Hepatocyte (in vitro differentiated cells): Measurements from ENCODE around the gene TIMM23. TPM values are rescaled to one million over a fixed set of nuclear protein-coding genes. Genes with fewer than 3 reads are reported as not detected.

Source experiments
- DNase-seq: peaks from one replicate; pipeline ENCODE4 v3.0.0-alpha.2; 2016; ENCODE audit warnings: low spot score
- H2AFZ ChIP-seq: fragments of 200-600 bp; sonication (generic); 2 replicates; pipeline ENCODE4 v1.6.0; 2016; ENCODE audit warnings: antibody characterized with exemption, mild to moderate bottlenecking
- H3K27ac ChIP-seq: fragments of 200-600 bp; sonication (generic); 2 replicates; pipeline ENCODE4 v1.5.1; 2016; ENCODE audit warnings: mild to moderate bottlenecking
- H3K27me3 ChIP-seq: fragments of 200-600 bp; sonication (generic); 2 replicates; pipeline ENCODE4 v1.6.1; 2016
- H3K36me3 ChIP-seq: fragments of 200-600 bp; sonication (generic); replicated peaks from 2 replicates; pipeline ENCODE4 v1.5.1; 2016; ENCODE audit warnings: low read depth; ENCODE audit not compliant: insufficient read depth
- H3K4me1 ChIP-seq: fragments of 200-600 bp; sonication (generic); 2 replicates; pipeline ENCODE4 v1.5.1; 2016; ENCODE audit warnings: mild to moderate bottlenecking, moderate library complexity; ENCODE audit not compliant: insufficient read depth
- H3K4me2 ChIP-seq: fragments of 200-600 bp; sonication (generic); 2 replicates; pipeline ENCODE4 v1.6.0; 2016
- H3K4me3 ChIP-seq: fragments of 200-600 bp; sonication (generic); 2 replicates; pipeline ENCODE4 v1.5.1; 2016; ENCODE audit warnings: mild to moderate bottlenecking
- H3K79me2 ChIP-seq: fragments of 200-600 bp; sonication (generic); 2 replicates; pipeline ENCODE4 v1.6.0; 2017; ENCODE audit warnings: mild to moderate bottlenecking
- H3K9me2 ChIP-seq: fragments of 200-600 bp; sonication (generic); replicated peaks from 2 replicates; pipeline ENCODE4 v1.6.0; 2017; ENCODE audit warnings: mild to moderate bottlenecking; ENCODE audit not compliant: insufficient read depth
- H3K9me3 ChIP-seq: fragments of 200-600 bp; sonication (generic); 2 replicates; pipeline ENCODE4 v1.5.1; 2016; ENCODE audit warnings: low read depth, mild to moderate bottlenecking
- H4K20me1 ChIP-seq: fragments of 200-600 bp; sonication (generic); 2 replicates; pipeline ENCODE4 v1.6.0; 2016; ENCODE audit warnings: mild to moderate bottlenecking; ENCODE audit not compliant: insufficient read depth, poor library complexity, severe bottlenecking
- EZH2 ChIP-seq: fragments of 200-600 bp; sonication (generic); IDR thresholded peaks from 2 replicates; pipeline ENCODE4 v1.6.1; 2016; ENCODE audit warnings: antibody characterized with exemption, mild to moderate bottlenecking, borderline replicate concordance
- EZH2phosphoT487 ChIP-seq: fragments of 200-600 bp; sonication (generic); IDR thresholded peaks from one replicate; pipeline ENCODE4 v1.6.1; 2018; ENCODE audit warnings: antibody characterized with exemption, mild to moderate bottlenecking, low read depth, moderate library complexity; ENCODE audit not compliant: unreplicated experiment, severe bottlenecking
- WGBS: methylation state at CpG from one replicate; pipeline ENCODE4 v1.1.6; 2016; ENCODE audit warnings: low lambda C conversion rate; ENCODE audit errors: missing lambda C conversion rate; 5-methylcytosine and 5-hydroxymethylcytosine counted together
- polyA plus RNA-seq: library from polyadenylated mRNA; unstranded; fragments of >200 nt; fragmentation: Nextera tagmentation; extraction: Ambion mirVana; gene quantifications from 2 replicates; pipeline ENCODE4 v1.2.1, GENCODE V29; 2016
- total RNA-seq: library from RNA; depleted of rRNA; stranded (reverse); fragments of >200 nt; gene quantifications from 2 replicates; pipeline ENCODE4 v1.2.3, GENCODE V29; 2014
- TF ChIP-seq, protein P1 (sequence below): fragments of 200-600 bp; sonication (generic); IDR thresholded peaks from 2 replicates; pipeline ENCODE4 v1.5.1; 2016; ENCODE audit warnings: antibody characterized with exemption, mild to moderate bottlenecking; ENCODE audit not compliant: poor library complexity

The TIMM23 gene
- total and polyA plus RNA-seq, 2 experiments from 2014 or later, result 80.7 to 122 TPM

DNA sequence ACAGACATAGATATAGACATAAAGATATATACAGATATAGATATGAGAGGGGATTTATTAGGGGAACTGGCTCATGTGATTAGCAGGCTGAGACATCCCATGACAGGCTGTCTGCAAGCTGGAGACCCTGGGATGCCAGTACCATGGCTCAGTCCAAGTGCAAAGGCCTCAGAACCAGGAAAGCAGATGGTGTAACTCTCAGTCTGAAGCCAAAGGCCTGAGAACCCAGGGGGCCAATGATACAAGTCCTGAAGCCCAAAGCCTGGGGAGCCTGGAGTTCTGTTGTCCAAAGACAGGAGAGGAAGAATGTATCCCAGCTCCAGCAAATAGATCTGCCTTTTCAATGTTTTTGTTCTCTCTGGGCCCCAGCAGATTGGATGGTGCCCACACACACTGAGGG, 52.7 kb downstream of the TIMM23 start:
- no peak for DNase-seq
- Histone ChIP-seq H3K27ac (no peak overlapping the region), H3K4me2 (peak overlapping the region; percentile 78), H3K4me1 (peaks cover 27% of the 10 kb centered on the region), H3K9me2 (no peaks in the 10 kb centered on the region), H3K27me3 (no peaks in the 10 kb centered on the region), H3K9me3 (no peaks in the 10 kb centered on the region), H2AFZ (no peak overlapping the region), H3K79me2 (peaks cover 91% of the 10 kb centered on the region), H4K20me1 (peaks cover 80% of the 10 kb centered on the region), H3K36me3 (no peaks in the 10 kb centered on the region), H3K4me3 (no peak overlapping the region)
- TF ChIP-seq, protein P1, sequence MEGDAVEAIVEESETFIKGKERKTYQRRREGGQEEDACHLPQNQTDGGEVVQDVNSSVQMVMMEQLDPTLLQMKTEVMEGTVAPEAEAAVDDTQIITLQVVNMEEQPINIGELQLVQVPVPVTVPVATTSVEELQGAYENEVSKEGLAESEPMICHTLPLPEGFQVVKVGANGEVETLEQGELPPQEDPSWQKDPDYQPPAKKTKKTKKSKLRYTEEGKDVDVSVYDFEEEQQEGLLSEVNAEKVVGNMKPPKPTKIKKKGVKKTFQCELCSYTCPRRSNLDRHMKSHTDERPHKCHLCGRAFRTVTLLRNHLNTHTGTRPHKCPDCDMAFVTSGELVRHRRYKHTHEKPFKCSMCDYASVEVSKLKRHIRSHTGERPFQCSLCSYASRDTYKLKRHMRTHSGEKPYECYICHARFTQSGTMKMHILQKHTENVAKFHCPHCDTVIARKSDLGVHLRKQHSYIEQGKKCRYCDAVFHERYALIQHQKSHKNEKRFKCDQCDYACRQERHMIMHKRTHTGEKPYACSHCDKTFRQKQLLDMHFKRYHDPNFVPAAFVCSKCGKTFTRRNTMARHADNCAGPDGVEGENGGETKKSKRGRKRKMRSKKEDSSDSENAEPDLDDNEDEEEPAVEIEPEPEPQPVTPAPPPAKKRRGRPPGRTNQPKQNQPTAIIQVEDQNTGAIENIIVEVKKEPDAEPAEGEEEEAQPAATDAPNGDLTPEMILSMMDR, result no peak
- no peak for TF ChIP-seq EZH2phosphoT487

DNA sequence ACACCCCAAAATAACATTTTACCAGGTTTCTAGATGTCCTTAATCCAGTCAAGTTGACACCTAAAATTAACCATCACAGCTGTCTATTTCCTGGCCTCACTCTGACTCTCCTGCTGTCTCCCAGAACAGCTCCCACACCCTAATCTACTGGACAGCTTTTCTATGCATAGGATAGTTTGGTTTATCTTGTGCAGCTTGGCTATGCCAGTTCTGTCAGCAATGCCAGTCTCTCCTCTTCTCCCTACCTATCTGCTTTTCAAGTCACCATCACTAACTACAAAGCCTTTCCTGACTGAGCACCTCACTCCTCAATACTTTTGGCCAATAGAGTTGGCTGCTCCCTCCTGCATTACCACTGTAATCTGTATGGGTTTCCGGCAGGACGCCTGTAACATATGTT, 53.1 kb downstream of the TIMM23 start:
- Histone ChIP-seq H3K9me2 (no peaks in the 10 kb centered on the region), H3K4me3 (no peak overlapping the region), H3K27ac (no peak overlapping the region), H3K4me2 (peak overlapping the region; percentile 78), H2AFZ (no peak overlapping the region), H3K4me1 (peaks cover 23% of the 10 kb centered on the region), H3K9me3 (no peaks in the 10 kb centered on the region), H3K27me3 (no peaks in the 10 kb centered on the region), H3K79me2 (peaks cover 89% of the 10 kb centered on the region), H4K20me1 (peaks cover 76% of the 10 kb centered on the region), H3K36me3 (no peaks in the 10 kb centered on the region)
- DNase-seq, result no peak
- no peak for TF ChIP-seq EZH2
- WGBS, result 89% methylated on average over 2 of the region's 2 CpGs

DNA sequence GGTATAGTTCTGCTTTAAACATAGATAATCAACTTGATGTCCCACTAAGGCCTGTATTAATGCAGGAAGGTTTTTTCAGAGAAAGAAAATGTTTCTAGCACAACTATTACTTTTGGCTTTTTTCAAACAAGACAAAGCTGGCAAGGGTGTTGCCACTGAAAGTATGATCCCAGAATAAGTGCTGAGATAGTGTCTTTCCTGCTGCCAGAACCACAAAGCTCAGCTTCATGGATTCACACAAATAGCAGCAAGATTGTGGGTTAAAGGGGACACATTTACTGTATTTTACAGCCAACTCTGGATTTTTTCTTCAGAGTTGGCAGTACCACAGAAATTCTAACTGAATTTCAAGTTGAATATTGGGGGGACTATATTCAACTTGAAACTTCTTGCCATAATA, 53.8 kb downstream of the TIMM23 start:
- Histone ChIP-seq H4K20me1 (peaks cover 69% of the 10 kb centered on the region), H2AFZ (no peak overlapping the region), H3K4me2 (peak overlapping the region; percentile 23), H3K27me3 (no peaks in the 10 kb centered on the region), H3K9me2 (no peaks in the 10 kb centered on the region), H3K4me3 (no peak overlapping the region), H3K9me3 (no peaks in the 10 kb centered on the region), H3K79me2 (peaks cover 82% of the 10 kb centered on the region), H3K27ac (no peak overlapping the region), H3K36me3 (no peaks in the 10 kb centered on the region), H3K4me1 (peaks cover 27% of the 10 kb centered on the region)
- DNase-seq, result no peak
- TF ChIP-seq, protein P1, result no peak
- TF ChIP-seq EZH2phosphoT487, result no peak
- TF ChIP-seq EZH2, result no peak

DNA sequence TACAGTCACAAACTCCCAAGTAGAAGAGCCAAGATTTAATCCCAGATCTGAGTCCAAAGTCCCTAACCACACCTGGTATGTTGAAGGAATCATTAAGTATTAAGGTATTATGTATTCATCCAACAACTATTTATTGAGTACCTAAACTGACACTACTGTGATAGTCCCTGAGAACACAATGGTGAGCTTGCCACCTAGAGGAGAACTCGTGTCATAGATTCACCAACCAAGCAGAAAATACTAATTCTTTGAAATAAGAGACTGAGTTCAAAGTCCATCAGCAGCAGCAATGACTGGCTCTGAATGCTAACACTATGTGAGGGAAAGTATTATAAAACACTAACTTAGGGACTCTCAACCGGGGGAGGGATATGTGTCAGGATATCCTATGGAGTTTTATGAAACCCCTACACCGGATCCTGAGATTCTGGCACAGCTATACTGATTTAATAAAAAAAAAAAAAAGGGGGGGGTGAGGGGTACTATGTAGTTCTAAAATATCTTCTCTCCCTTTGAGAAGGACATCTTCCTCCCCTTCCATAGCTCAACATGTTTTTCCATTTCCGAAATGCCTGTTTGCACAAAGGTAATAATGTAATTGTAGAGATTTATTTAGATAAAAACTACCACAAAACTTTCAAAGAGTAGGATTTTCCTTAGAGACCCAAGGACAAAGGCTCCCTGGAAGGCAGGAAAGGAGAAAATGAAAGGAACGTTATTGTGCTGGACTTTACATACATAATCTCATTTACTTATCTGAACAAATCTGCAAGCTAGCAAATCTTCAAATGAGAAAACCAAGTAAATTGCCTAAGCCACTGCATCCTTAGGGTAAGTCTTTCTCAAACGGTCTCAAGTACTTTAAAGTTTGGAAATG, 56.5 kb downstream of the TIMM23 start:
- Histone ChIP-seq H3K79me2 (peaks cover 60% of the 10 kb centered on the region), H3K36me3 (no peaks in the 10 kb centered on the region), H3K27me3 (no peaks in the 10 kb centered on the region), H3K4me1 (peaks cover 19% of the 10 kb centered on the region), H3K27ac (peak overlapping the region; percentile 96), H3K4me3 (peak overlapping the region; percentile 89), H3K4me2 (peak overlapping the region; percentile 93), H3K9me2 (no peaks in the 10 kb centered on the region), H3K9me3 (no peaks in the 10 kb centered on the region), H2AFZ (no peak overlapping the region), H4K20me1 (peaks cover 44% of the 10 kb centered on the region)
- TF ChIP-seq, protein P1, result peak; percentile 72
- no peak for TF ChIP-seq EZH2
- no peak for TF ChIP-seq EZH2phosphoT487
- DNase-seq, result peak; percentile 83
- 19% methylated on average over 6 of the region's 6 CpGs for WGBS
